ENCODE measurements around the gene KDM4B. TPM values are rescaled to one million over a fixed set of nuclear protein-coding genes. Genes with fewer than 3 reads are reported as not detected.

Gene KDM4B
- total RNA-seq, 1 experiment from 2014 or later, result 3.6 TPM

GRCh38 chr19:5050067-5050656 is 81.2 kb downstream of the KDM4B start:
- in situ Hi-C loops (cut with HindIII; ENCODE audit: low pct_unique_long_range_greater_than_20kb, low sequenced_read_pairs), result no loop called here
- no peak for DNase-seq (ENCODE audit: low read depth, low spot score)

- in situ Hi-C loops (cut with HindIII; ENCODE audit: low pct_unique_long_range_greater_than_20kb, low sequenced_read_pairs), result no loop called here
- DNase-seq (ENCODE audit: low read depth, low spot score), result no peak
Measured at GRCh38 chr19:5050905-5051304, 82.0 kb downstream of the KDM4B start.

- in situ Hi-C loops (cut with HindIII; ENCODE audit: low pct_unique_long_range_greater_than_20kb, low sequenced_read_pairs), result no loop called here
Measured at GRCh38 chr19:5051619-5052018, 82.7 kb downstream of the KDM4B start.

GRCh38 chr19:5052515-5052914 is 83.6 kb downstream of the KDM4B start:
- in situ Hi-C loops (cut with HindIII; ENCODE audit: low pct_unique_long_range_greater_than_20kb, low sequenced_read_pairs), result no loop called here
- DNase-seq (ENCODE audit: low read depth, low spot score), result no peak

More at GRCh38 chr19:5051619-5052018, 82.7 kb downstream of the KDM4B start:
- DNase-seq (ENCODE audit: low read depth, low spot score), result no peak

- in situ Hi-C loops (cut with HindIII; ENCODE audit: low pct_unique_long_range_greater_than_20kb, low sequenced_read_pairs), result no loop called here
- no peak for DNase-seq (ENCODE audit: low read depth, low spot score)
Measured at GRCh38 chr19:5052945-5053485, 84.1 kb downstream of the KDM4B start.

GRCh38 chr19:5053661-5054060 is 84.7 kb downstream of the KDM4B start:
- in situ Hi-C loops (cut with HindIII; ENCODE audit: low pct_unique_long_range_greater_than_20kb, low sequenced_read_pairs), result no loop called here
- no peak for DNase-seq (ENCODE audit: low read depth, low spot score)

GRCh38 chr19:5054551-5055456 is 85.9 kb downstream of the KDM4B start:
- no peak for DNase-seq (ENCODE audit: low read depth, low spot score)

GRCh38 chr19:5055457-5055776 is 86.5 kb downstream of the KDM4B start:
- no peak for DNase-seq (ENCODE audit: low read depth, low spot score)
- in situ Hi-C loops (cut with HindIII; ENCODE audit: low pct_unique_long_range_greater_than_20kb, low sequenced_read_pairs), result no loop called here

More at GRCh38 chr19:5054551-5055456, 85.9 kb downstream of the KDM4B start:
- in situ Hi-C loops (cut with HindIII; ENCODE audit: low pct_unique_long_range_greater_than_20kb, low sequenced_read_pairs), result no loop called here

GRCh38 chr19:5057860-5058259 is 88.9 kb downstream of the KDM4B start:
- in situ Hi-C loops (cut with HindIII; ENCODE audit: low pct_unique_long_range_greater_than_20kb, low sequenced_read_pairs), result no loop called here

GRCh38 chr19:5058521-5059212 is 89.8 kb downstream of the KDM4B start:
- in situ Hi-C loops (cut with HindIII; ENCODE audit: low pct_unique_long_range_greater_than_20kb, low sequenced_read_pairs), result no loop called here
- DNase-seq (ENCODE audit: low read depth, low spot score), result no peak

More at GRCh38 chr19:5057860-5058259, 88.9 kb downstream of the KDM4B start:
- DNase-seq (ENCODE audit: low read depth, low spot score), result peak; percentile 32

- in situ Hi-C loops (cut with HindIII; ENCODE audit: low pct_unique_long_range_greater_than_20kb, low sequenced_read_pairs), result no loop called here
- no peak for DNase-seq (ENCODE audit: low read depth, low spot score)
Measured at GRCh38 chr19:5059213-5059574, 90.3 kb downstream of the KDM4B start.

GRCh38 chr19:5059793-5060192 is 90.9 kb downstream of the KDM4B start:
- no peak for DNase-seq (ENCODE audit: low read depth, low spot score)
- in situ Hi-C loops (cut with HindIII; ENCODE audit: low pct_unique_long_range_greater_than_20kb, low sequenced_read_pairs), result no loop called here

GRCh38 chr19:5062195-5062594 is 93.3 kb downstream of the KDM4B start:
- no peak for DNase-seq (ENCODE audit: low read depth, low spot score)
- in situ Hi-C loops (cut with HindIII; ENCODE audit: low pct_unique_long_range_greater_than_20kb, low sequenced_read_pairs), result no loop called here

- in situ Hi-C loops (cut with HindIII; ENCODE audit: low pct_unique_long_range_greater_than_20kb, low sequenced_read_pairs), result no loop called here
- no peak for DNase-seq (ENCODE audit: low read depth, low spot score)
Measured at GRCh38 chr19:5062799-5063198, 93.9 kb downstream of the KDM4B start.

- DNase-seq (ENCODE audit: low read depth, low spot score), result no peak
- in situ Hi-C loops (cut with HindIII; ENCODE audit: low pct_unique_long_range_greater_than_20kb, low sequenced_read_pairs), result no loop called here
Measured at GRCh38 chr19:5063873-5064645, 95.1 kb downstream of the KDM4B start.

GRCh38 chr19:5064896-5065295 is 96.0 kb downstream of the KDM4B start:
- no peak for DNase-seq (ENCODE audit: low read depth, low spot score)
- in situ Hi-C loops (cut with HindIII; ENCODE audit: low pct_unique_long_range_greater_than_20kb, low sequenced_read_pairs), result no loop called here

GRCh38 chr19:5065663-5066093 is 96.8 kb downstream of the KDM4B start:
- no peak for DNase-seq (ENCODE audit: low read depth, low spot score)
- in situ Hi-C loops (cut with HindIII; ENCODE audit: low pct_unique_long_range_greater_than_20kb, low sequenced_read_pairs), result no loop called here

- in situ Hi-C loops (cut with HindIII; ENCODE audit: low pct_unique_long_range_greater_than_20kb, low sequenced_read_pairs), result no loop called here
- no peak for DNase-seq (ENCODE audit: low read depth, low spot score)
Measured at GRCh38 chr19:5066768-5067167, 97.9 kb downstream of the KDM4B start.

Data from SK-MEL-5 (cell line).